Left ventricle myocardium superior (tissue), 1 donor: ENCODE data around the gene DUS3L. TPM values are rescaled to one million over a fixed set of nuclear protein-coding genes. Genes with fewer than 3 reads are reported as not detected.

Source experiments
- ATAC-seq: fragments of 200-7000 bp; cut with Tn5 transposase; one replicate; pipeline ENCODE4 v1.9.1; 2020; ENCODE audit warnings: mild to moderate bottlenecking, moderate library complexity
- DNase-seq: peaks from one replicate; pipeline ENCODE4 v3.0.0-alpha.2; 2020
- intact Hi-C: fragments of 100-400 bp; cut with micrococcal nuclease; formaldehyde crosslinking; loops from one replicate; pipeline ENCODE4 v1.11.0; 2022
- total RNA-seq: library from RNA; stranded (reverse); fragmentation: NEBNext Ultra II Directional; extraction: Animal tissue kit (Norgen Biotek cat#: 25700); gene quantifications from one replicate; pipeline ENCODE4 v1.2.1, GENCODE V29; 2021
- donor health status: DM: no; HTN: yes; CAD: no; lungs with severe emphysema.

Gene DUS3L
- total RNA-seq, 1 donor from 2014 or later: 14.3 TPM

- intact Hi-C loops: no loop called here
- DNase-seq (no peak), ATAC-seq (no peak)
These were observed 32.8 kb upstream of the DUS3L start for GRCh38 chr19:5823579-5824281.

GRCh38 chr19:5822181-5822844 is 31.4 kb upstream of the DUS3L start:
- DNase-seq: peak; percentile 44
- intact Hi-C loops: no loop called here
- ATAC-seq: no peak

GRCh38 chr19:5821521-5822180 is 30.7 kb upstream of the DUS3L start:
- DNase-seq: no peak

GRCh38 chr19:5820785-5821184 is 29.8 kb upstream of the DUS3L start:
- intact Hi-C loops: no loop called here
- no peak for ATAC-seq
- no peak for DNase-seq

More at GRCh38 chr19:5821521-5822180, 30.7 kb upstream of the DUS3L start:
- no peak for ATAC-seq
- intact Hi-C loops: no loop called here

GRCh38 chr19:5818594-5818993 is 27.6 kb upstream of the DUS3L start:
- ATAC-seq: no peak
- DNase-seq: no peak
- intact Hi-C loops: no loop called here

- ATAC-seq: no peak
- intact Hi-C loops: no loop called here
- DNase-seq: no peak
These were observed 26.3 kb upstream of the DUS3L start for GRCh38 chr19:5817218-5817617.

- intact Hi-C loops: no loop called here
- no peak for ATAC-seq
- no peak for DNase-seq
These were observed 23.9 kb upstream of the DUS3L start for GRCh38 chr19:5814852-5815246.

- ATAC-seq (no peak), DNase-seq (no peak)
- intact Hi-C loops: no loop called here
These were observed 23.3 kb upstream of the DUS3L start for GRCh38 chr19:5814123-5814851.

GRCh38 chr19:5811117-5811516 is 20.2 kb upstream of the DUS3L start:
- DNase-seq: no peak
- no peak for ATAC-seq
- intact Hi-C loops: no loop called here

GRCh38 chr19:5809469-5809868 is 18.5 kb upstream of the DUS3L start:
- DNase-seq: no peak
- ATAC-seq: no peak
- intact Hi-C loops: no loop called here

GRCh38 chr19:5809053-5809452 is 18.1 kb upstream of the DUS3L start:
- DNase-seq (no peak), ATAC-seq (no peak)
- intact Hi-C loops: no loop called here

GRCh38 chr19:5808120-5808816 is 17.3 kb upstream of the DUS3L start:
- intact Hi-C loops: no loop called here
- ATAC-seq (no peak), DNase-seq (no peak)

GRCh38 chr19:5806905-5807304 is 15.9 kb upstream of the DUS3L start:
- ATAC-seq (no peak), DNase-seq (no peak)
- intact Hi-C loops: no loop called here

GRCh38 chr19:5806133-5806489 is 15.1 kb upstream of the DUS3L start:
- no peak for ATAC-seq
- intact Hi-C loops: no loop called here
- no peak for DNase-seq

- ATAC-seq (peak; percentile 74), DNase-seq (peak; percentile 84)
- intact Hi-C loops: no loop called here
These were observed 14.6 kb upstream of the DUS3L start for GRCh38 chr19:5805462-5806132.

GRCh38 chr19:5804516-5805461 is 13.8 kb upstream of the DUS3L start, which contains the start of gene NRTN:
NRTN (plus strand) TSS chr19:5805067; CDS start chr19:5824166, 19,099 bp downstream.
- DNase-seq (no peak), ATAC-seq (peak; percentile 67)
- intact Hi-C loops: no loop called here

- peak; percentile 86 for ATAC-seq
- intact Hi-C loops: no loop called here
- peak; percentile 91 for DNase-seq
These were observed 13.0 kb upstream of the DUS3L start for GRCh38 chr19:5803752-5804515.
